ENCODE data around the gene URAD.
"Not testable (repeated sequence)": the region's sequence is repeated elsewhere in the genome, so short reads cannot be mapped to it uniquely, and the experiment has no call there.

URAD gene

GRCh38 chr13:27988520-27988919, at the start of gene URAD:
URAD (minus strand) TSS chr13:27988693; CDS start chr13:27988637, 56 bp downstream.
- DNase-seq: no peak

- DNase-seq: no peak
Observed at GRCh38 chr13:28037399-28037798, 48.9 kb upstream of the URAD start.

- no peak for DNase-seq
Observed at GRCh38 chr13:28035146-28035782, 46.8 kb upstream of the URAD start.

- DNase-seq: no peak
Observed at GRCh38 chr13:28033894-28034655, 45.6 kb upstream of the URAD start.

- not testable (repeated sequence) for DNase-seq
Observed at GRCh38 chr13:28032438-28032837, 43.9 kb upstream of the URAD start.

- DNase-seq: no peak
Observed at GRCh38 chr13:28031896-28032288, 43.4 kb upstream of the URAD start.

- DNase-seq: no peak
Observed at GRCh38 chr13:28031220-28031895, 42.9 kb upstream of the URAD start.

GRCh38 chr13:28027607-28028364, 39.3 kb upstream of the URAD start:
- DNase-seq: no peak

GRCh38 chr13:28027071-28027470, 38.6 kb upstream of the URAD start:
- DNase-seq: no peak

- DNase-seq: no peak
Observed at GRCh38 chr13:28026508-28026907, 38.0 kb upstream of the URAD start.

- no peak for DNase-seq
Observed at GRCh38 chr13:28022848-28023518, 34.5 kb upstream of the URAD start.

GRCh38 chr13:28014301-28014700, 25.8 kb upstream of the URAD start:
- no peak for DNase-seq

- no peak for DNase-seq
Observed at GRCh38 chr13:28013482-28013881, 25.0 kb upstream of the URAD start.

GRCh38 chr13:28012896-28013295, 24.4 kb upstream of the URAD start:
- no peak for DNase-seq

GRCh38 chr13:28012383-28012782, 23.9 kb upstream of the URAD start:
- DNase-seq: peak; percentile 22

GRCh38 chr13:28010046-28010445, 21.6 kb upstream of the URAD start:
- no peak for DNase-seq

- not testable (repeated sequence) for DNase-seq
Observed at GRCh38 chr13:28005016-28005415, 16.5 kb upstream of the URAD start.

GRCh38 chr13:28002886-28003698, 14.6 kb upstream of the URAD start:
- peak; percentile 50 for DNase-seq

- DNase-seq: no peak
Observed at GRCh38 chr13:28001837-28002473, 13.5 kb upstream of the URAD start.

GRCh38 chr13:28001049-28001448, 12.6 kb upstream of the URAD start:
- no peak for DNase-seq

- DNase-seq: no peak
Observed at GRCh38 chr13:28000567-28000966, 12.1 kb upstream of the URAD start.
